NT2/D1 (cell line): ENCODE measurements around the gene S100PBP.

Experiments
- SUZ12 ChIP-seq: IDR thresholded peaks from 2 replicates; pipeline ENCODE4 v1.6.1; 2011; ENCODE audit not compliant: insufficient read length, insufficient read depth; ENCODE audit errors: extremely low read depth
- YY1 ChIP-seq: IDR thresholded peaks from 2 replicates; pipeline ENCODE4 v1.6.1; 2011; ENCODE audit not compliant: insufficient read length, insufficient read depth
- ZNF274 ChIP-seq: IDR thresholded peaks from 2 replicates; pipeline ENCODE4 v1.6.1; 2011; ENCODE audit warnings: mild to moderate bottlenecking, low read depth, low read length

- TF ChIP-seq YY1 (no peak), ZNF274 (no peak), SUZ12 (no peak)
These were observed 35.4 kb upstream of the S100PBP start for GRCh38 chr1:32782086-32782485.
